Fibroblast of the conjunctiva (primary cell): Measurements from ENCODE around the gene OR7C1.
"Not testable (repeated sequence)": the region's sequence is repeated elsewhere in the genome, so short reads cannot be mapped to it uniquely, and the experiment has no call there.

ENCODE experiments used
- DNase-seq: peaks from one replicate; pipeline ENCODE4 v3.0.0-alpha.2; 2010; ENCODE audit warnings: low read depth

The OR7C1 gene

GRCh38 chr19:14835011-14835410, at the start of gene OR7C1, which contains the start of gene OR7A5:
Gene OR7C1, minus strand, starts transcription at chr19:14835185. Its CDS starts 35,049 bp downstream, at chr19:14800136.
Gene OR7A5, minus strand, starts transcription at chr19:14835185. Its CDS starts 6,944 bp downstream, at chr19:14828241.
- DNase-seq, result no peak

GRCh38 chr19:14871619-14872230, 36.7 kb upstream of the OR7C1 start:
- no peak for DNase-seq

GRCh38 chr19:14868497-14868896, 33.5 kb upstream of the OR7C1 start:
- DNase-seq, result no peak

- DNase-seq, result no peak
Observed at GRCh38 chr19:14848822-14849221, 13.8 kb upstream of the OR7C1 start, which contains the start of gene OR7A10. Gene OR7A10, minus strand, starts transcription at chr19:14848922. Its CDS starts 7,045 bp downstream, at chr19:14841877.

- DNase-seq, result no peak
Observed at GRCh38 chr19:14843578-14843977, 8.6 kb upstream of the OR7C1 start.

GRCh38 chr19:14843169-14843568, 8.2 kb upstream of the OR7C1 start:
- DNase-seq, result no peak

GRCh38 chr19:14840206-14840605, 5.2 kb upstream of the OR7C1 start:
- DNase-seq, result no peak

GRCh38 chr19:14837391-14837790, 2.4 kb upstream of the OR7C1 start:
- no peak for DNase-seq

- DNase-seq, result no peak
Observed at GRCh38 chr19:14830702-14831101, 4.3 kb downstream of the OR7C1 start.

GRCh38 chr19:14826006-14826405, 9.0 kb downstream of the OR7C1 start:
- no peak for DNase-seq

- DNase-seq, result no peak
Observed at GRCh38 chr19:14821937-14822336, 13.0 kb downstream of the OR7C1 start.

GRCh38 chr19:14818588-14818987, 16.4 kb downstream of the OR7C1 start:
- DNase-seq, result no peak

GRCh38 chr19:14817052-14817451, 17.9 kb downstream of the OR7C1 start:
- DNase-seq, result no peak

GRCh38 chr19:14814982-14815652, 19.9 kb downstream of the OR7C1 start:
- no peak for DNase-seq

- DNase-seq, result no peak
Observed at GRCh38 chr19:14809272-14810057, 25.5 kb downstream of the OR7C1 start.

GRCh38 chr19:14804765-14805164, 30.2 kb downstream of the OR7C1 start:
- no peak for DNase-seq

- no peak for DNase-seq
Observed at GRCh38 chr19:14798760-14799159, 36.2 kb downstream of the OR7C1 start.

GRCh38 chr19:14796021-14796420, 39.0 kb downstream of the OR7C1 start:
- no peak for DNase-seq

GRCh38 chr19:14795078-14795721, 39.8 kb downstream of the OR7C1 start:
- no peak for DNase-seq

GRCh38 chr19:14792250-14792649, 42.7 kb downstream of the OR7C1 start:
- DNase-seq, result not testable (repeated sequence)

- no peak for DNase-seq
Observed at GRCh38 chr19:14786421-14786851, 48.5 kb downstream of the OR7C1 start.

- not testable (repeated sequence) for DNase-seq
Observed at GRCh38 chr19:14785102-14785793, 49.7 kb downstream of the OR7C1 start.
